Ramos (cell line): Measurements from ENCODE around the gene TRA2B.

Source experiments
- in situ Hi-C: fragments of 300-500 bp; cut with MboI; formaldehyde crosslinking; loops from one replicate; pipeline ENCODE4 v1.14.3; 2022; ENCODE audit warnings: low sequenced_read_pairs; ENCODE audit not compliant: unreplicated experiment

The TRA2B gene

DNA sequence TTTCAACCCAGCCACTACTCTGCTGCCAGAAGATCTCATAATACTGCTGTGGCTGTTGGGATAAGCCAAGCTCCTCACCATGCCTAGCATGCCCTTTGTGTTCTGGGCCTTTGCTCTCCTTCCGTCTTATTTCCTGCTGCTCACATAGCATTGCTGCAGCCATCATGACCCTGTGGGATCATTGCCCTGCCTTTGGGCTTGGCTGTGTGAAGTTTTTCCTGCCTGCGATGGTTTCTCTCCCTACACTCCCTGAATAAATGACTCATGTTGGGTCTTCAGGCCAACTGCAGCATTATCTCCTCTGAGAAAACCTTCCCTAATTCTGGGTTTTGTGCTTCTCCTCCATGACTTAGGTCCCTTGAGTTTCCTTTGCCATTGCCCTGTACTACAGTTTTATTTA lies 20.8 kb upstream of the TRA2B start:
- in situ Hi-C loops = no loop called here

DNA sequence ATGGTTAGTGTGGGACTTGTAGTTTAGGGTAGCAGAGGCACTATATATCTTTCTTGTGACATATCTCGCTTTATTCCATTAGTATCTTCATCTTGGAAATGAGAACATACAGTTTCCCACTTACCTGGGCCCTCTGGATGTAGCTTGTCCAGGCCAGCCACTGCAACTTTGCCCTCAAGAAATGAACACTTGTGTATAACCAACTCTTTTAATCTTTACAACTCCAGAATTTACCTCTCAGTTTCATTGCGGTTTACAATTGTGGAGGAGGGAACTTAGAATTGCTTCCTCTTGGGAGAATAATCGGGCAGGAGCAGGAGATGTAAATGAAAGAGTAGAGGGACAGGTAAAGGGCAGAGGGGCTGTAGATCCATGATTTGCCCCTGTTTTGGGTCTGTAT lies 18.4 kb upstream of the TRA2B start:
- in situ Hi-C loops = no loop called here

DNA sequence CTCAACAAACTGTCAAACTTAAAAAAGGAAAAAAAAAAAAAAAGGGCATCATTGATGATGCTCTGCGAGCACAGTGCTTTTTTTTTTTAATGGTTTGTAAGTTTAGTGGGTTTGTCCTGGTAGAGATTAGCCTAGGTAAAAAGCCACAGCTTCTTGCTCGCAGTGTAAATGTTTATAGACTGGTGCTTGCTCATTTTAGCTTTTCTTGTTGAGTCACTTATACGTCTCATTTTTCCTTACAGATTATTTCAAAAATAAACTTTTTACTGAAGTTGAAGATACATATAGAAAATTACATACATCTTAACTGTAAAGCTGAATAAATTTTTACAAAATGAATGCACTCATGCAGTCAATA lies 16.5 kb upstream of the TRA2B start:
- in situ Hi-C loops = no loop called here

DNA sequence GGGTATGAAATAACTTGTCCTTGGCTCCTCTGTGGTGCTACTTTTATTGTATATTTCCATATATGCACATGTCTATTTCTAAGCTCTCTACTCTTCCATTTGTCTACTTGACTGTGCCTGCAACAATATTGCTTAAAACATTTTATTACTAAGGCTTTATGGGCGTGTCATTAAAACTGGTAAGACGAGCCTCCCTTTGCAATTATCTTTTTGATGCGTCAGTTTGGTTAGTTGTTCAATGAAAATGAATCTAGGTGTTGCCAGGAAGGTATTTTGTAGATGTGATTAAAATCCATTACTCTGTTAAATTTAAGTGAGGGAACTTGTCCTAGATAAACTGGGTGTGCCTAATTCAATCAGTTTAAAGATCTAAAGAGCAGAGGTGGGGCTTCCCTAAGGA lies 12.9 kb upstream of the TRA2B start:
- in situ Hi-C loops = no loop called here

DNA sequence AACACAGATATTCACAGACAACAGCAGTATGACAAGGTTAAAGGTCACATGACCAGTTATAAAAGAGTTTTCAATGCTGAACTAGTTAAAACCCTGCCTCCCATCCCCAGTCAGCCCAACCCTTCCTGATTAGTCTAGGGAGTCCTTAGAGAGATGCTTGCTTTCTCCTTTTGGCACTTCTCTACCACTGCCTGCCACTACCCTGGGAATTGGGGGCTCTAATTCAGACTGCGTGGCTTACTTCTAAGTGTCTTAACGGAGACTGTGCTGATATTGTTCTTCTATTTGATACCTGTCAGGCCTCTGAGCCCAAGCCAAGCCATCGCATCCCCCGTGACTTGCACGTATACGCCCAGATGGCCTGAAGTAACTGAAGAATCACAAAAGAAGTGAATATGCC lies 11.7 kb upstream of the TRA2B start:
- in situ Hi-C loops = no loop called here

DNA sequence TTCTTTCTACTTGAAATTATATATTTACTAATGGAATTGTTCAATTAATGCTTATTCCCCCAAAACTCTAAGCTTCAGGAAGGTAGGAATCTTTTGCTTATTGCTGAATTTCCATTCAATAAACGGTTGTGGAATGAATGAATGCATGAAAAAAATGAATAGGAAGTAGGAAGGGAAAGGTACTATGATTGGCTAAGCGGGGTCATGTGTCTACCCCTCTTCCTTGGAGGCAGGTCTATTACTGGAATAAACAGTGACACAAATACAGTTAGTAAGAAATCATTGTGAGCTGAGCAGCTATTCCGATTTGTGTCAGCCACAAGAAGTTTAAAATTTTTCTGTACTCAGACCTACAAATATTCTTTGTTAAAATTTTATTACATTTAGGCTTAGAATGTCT lies 10.5 kb upstream of the TRA2B start:
- in situ Hi-C loops = no loop called here

DNA sequence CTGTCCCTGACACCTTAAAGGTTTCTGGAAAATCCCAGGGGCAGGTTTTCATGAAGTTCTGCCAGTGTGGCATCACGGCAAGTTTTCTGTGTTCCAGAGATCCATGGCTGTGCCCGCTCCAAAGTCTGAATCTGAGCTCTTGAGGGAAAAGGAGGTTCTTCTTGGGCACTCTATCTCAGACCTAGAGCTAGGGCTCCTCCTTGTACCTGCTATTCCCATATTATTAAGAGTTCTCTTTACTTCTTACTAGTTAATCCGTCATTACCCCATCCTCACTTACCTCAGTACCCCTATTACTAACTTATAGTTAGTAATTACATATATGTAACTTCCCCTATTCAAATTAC lies 5.9 kb upstream of the TRA2B start:
- in situ Hi-C loops = no loop called here

DNA sequence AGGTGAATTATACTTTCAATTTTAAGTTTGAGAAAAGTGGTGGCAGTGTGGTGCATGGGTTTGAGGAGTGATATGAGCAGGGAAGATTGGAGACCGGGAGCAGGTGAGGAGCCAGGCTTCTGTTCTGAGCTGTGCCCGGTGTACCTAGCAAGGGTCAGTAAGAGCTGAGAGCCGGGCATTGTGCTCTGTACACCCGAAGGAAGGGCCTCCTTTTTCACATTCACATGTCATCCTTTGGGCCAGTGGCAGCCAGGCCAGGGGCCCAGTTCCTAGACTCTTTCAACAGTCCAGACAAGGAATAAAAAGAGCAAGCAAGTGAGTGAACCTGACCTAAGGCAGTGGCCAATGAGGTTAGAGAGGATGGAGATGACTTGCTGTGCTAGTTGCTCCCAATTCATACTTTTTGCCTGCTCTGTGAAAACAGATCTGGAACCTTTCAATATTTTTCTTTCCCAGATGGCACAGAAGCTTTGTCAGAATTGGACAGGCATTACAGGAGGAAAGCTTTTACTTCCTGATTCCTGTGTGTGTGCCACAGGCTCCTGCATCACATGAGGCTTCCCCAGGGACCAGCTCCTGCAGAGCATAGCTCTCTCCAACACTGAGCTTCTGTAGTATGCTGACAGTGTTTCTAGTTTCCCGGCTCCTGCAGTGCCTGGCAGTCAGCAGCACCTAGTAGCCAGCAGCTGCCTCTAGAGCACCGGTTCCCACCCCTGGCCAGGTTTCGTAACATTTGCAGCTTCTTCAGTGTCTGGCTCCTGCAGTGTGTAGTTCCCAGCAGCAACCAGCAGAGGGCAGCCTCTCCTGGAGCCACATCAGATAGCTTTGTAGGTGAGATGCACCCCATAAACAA lies 5.3 kb upstream of the TRA2B start:
- in situ Hi-C loops = no loop called here

DNA sequence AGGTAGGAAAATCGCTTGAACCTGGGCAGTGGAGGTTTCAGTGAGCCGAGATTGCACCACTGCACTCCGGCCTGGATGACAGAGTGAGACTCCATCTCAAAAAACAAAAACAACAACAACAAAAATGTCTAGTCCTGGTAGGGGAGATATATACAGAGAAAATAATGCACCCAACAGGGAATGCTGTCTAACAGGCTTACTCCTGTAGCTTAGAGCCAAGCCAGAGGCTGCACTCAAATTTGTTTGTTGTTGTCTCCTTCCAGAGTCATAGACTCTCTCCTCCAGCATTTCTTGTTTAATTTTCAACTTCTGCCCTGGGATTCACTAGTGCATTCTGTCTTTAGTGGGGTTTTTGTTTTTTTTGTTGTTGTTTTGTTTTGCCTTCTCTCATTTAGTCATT lies 4.6 kb upstream of the TRA2B start:
- in situ Hi-C loops = no loop called here

DNA sequence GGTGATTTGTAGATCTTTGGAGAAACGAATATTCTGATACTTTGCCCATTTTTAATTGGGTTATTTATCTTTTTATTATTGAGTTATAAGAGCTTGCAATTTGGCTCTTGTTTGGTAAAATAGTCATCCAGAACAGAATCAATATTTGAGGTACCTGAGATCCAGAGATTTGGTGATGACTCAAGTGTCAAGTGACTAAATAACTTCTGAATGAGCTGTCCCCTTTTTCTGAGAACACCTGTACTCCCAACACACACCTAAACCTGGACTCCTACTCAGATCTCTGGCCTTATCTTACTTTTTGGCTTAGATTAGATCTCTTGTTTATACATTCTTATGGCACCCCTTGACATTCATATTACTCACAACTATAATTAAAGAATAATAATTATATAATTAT lies 3.1 kb upstream of the TRA2B start:
- in situ Hi-C loops = no loop called here

DNA sequence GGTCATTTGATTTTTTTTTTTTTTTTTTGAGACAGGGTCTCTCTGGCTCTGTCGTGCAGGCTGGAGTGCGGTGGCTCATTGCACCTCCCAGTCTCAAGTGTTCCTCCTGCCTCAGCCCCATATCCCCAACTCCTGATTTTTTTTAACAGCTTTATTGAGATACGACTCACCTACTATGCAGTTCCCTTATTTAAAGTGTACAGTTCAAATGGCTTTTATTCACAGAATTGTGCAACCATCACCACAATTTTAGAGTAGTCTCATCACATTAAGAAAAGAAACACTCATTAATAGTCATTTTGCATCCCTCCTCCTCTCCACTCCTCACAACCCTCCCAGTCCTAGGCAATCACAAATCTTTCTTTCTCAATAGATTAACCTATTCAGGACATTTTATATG lies 1.9 kb upstream of the TRA2B start:
- in situ Hi-C loops = loop anchor here (10.0 kb wide), 1 partner anchor 845 kb away; the partner anchor contains the start of gene EIF4A2

DNA sequence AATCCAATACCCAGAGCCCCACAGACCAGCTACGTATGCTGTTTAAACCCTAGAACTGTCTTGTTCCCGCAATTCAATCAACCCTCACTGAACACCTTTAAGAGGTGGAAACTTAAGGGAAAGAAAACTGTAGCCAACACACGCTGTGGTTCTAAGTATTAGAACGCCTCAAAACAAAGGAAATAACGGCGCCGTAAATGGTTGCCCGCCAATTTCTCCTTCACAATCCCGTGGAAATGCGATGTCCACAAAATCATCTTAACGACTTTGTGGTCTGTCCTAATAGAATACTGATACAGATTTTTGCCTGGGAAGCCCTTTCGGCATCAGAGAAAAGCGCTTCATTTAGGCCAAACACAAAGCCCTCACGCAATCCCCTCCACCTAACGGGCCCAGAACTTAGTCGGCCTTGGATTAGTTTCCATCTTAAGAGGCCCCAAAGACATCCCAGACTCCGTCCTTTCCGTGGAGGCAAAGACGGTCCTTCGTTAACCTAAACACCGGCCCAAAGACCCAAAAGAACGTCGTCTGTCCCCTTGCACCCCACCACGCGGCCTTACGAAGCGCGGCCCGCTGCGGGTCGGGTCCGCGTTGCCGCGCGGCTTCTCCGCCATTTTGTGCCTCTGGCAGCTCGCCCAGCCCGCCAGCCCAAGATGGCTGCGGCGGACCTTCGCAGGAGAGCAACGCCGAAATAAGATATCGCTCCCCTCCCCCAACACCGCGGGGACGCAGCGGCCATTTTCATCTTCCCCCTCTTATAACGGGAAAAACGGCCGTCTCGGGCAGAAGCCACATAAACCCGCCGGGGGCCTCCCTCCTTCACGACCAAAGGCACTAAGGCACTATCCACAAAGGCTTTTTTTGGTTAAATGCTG lies 763 bp downstream of the TRA2B start:
- in situ Hi-C loops = loop anchor here (10.0 kb wide), 1 partner anchor 848 kb away; the partner anchor contains the start of gene EIF4A2

DNA sequence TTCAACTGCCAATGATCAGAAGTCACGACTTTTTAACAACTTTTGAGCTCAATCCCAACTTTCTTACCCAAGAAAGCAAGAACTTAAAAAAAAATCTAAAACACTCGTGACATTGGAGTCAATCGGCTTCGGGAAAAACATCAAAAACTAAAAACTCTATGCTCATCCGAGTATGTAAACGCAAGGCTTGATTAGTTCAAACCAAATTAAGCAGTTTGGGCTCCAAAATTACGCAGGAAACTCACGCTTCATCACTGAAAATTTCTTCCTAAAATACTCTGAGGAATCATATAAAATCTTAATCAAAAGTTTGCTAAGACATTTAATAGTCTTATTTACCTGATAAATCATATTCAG lies 1.6 kb downstream of the TRA2B start:
- in situ Hi-C loops = loop anchor here (10.0 kb wide), 1 partner anchor 849 kb away; the partner anchor contains the start of gene EIF4A2

DNA sequence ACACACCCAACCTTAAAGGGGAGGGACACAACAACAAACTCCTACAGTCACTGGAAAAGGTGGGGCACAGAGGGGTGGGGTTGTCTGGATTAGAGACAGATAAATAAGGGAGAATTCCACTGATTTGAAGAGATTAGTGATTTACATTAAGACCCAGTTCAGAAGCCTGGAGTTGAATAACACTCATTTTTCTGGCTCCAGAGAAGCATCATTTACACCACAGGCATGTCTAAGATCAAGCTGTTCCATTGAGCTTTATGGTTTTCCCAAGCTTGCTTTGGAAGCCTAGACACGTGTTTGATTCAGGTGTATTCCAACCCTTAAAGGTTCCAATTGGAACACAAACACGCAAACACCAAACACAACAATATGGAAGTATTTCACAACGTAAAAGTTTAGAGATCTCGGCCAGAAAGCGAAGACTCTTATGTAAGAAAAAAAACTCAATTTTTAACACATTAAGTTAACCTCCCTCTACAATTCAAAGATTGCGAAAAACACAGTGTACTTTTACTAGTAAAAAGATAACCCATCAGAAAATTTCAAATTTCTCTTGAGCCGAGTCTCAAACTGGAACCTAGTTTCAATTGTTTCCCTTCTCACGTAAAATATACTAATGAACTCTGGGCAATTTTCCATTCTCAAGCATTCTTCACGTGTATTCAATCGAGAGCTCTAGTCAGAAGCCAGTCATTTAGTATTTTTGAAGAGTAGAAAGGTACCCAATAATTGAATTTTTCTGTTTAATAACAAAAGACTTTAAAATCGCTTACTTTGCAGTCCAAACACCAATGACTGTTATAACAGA lies 2.1 kb downstream of the TRA2B start:
- in situ Hi-C loops = loop anchor here (10.0 kb wide), 1 partner anchor 849 kb away; the partner anchor contains the start of gene EIF4A2

DNA sequence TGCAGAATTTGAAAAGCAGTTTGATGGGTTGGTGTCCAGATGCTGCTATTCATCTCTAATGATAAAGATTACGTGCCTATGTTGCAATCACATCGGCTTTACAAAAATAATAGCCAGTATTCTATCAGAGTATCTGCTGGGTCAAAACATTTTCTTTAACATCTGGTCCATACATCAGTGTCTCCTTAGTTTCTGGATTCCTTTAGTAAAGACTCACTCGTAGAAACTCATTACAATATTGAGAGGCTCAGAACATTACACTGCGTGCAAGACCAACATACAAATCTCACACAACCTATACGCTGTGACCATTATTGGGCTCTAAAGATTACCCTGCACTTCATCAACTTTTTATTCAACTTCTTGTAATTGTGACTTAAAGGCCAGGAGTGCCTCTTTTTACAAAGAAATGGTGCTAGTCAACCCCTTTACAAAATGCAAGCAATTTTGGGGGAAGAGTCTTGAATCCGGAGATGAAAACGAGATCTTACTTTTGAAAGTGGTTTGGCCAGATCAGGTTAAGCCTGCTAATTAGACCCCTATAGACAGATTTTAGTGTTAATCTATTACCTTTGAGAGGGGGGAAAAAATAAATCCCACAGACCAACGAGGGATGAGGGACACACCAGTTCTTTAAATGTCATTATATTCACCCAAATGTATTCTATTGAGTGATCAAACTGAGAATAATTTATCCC lies 2.9 kb downstream of the TRA2B start:
- in situ Hi-C loops = loop anchor here (10.0 kb wide), 1 partner anchor 850 kb away; the partner anchor contains the start of gene EIF4A2

DNA sequence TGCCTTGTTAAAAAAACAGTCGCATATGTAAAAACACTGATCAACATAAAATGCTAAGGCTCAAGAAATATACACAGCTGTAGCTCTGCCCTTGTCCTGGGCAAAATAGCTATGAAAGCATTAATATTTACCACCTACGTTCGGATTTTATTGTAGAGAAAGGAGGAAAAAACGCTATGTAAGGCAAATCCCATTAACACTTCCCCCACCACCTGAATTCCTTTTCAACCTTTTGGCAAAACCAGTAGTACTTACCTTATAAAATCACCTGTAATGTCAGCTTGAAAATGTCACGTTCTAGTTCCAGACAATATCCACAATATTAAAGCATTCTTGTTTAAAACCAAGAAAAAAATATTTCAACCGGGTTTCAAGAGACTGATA lies 3.6 kb downstream of the TRA2B start:
- in situ Hi-C loops = loop anchor here (10.0 kb wide), 1 partner anchor 851 kb away; the partner anchor contains the start of gene EIF4A2

DNA sequence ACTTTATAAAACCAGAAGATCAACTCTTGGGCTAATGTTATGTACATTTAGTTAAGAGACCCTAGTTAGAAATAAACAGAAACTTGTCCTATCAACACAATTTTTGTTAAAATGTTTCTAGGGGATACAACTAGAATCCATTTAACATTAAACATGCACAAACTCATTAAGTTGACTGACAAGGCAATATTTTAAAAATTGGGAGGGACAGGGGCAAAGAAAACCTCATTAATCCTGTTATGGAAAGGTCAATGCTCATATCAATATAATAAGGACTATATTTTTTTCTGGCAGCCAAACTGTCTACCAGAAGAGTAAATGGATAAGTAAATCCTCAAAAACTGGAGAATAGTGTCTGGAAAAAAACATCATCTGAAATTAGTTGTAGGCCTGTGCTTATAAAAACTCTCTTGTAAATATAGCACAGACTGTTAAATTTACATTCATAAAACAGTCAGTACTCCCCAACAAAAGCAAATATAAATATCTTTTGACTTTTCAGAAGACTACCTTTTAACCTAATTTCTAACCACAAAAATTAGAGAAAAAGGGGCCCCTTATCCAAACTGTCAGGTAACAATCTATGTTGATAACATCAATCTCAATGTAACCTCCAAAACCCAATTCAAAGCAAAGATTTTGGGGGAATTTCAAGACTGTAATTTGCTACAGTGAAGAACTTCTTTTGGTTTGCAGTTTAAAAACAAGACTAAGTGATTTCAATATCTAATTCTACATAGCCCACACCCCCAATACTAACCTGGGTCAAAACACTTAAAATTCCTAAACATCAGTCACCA lies 4.2 kb downstream of the TRA2B start:
- in situ Hi-C loops = loop anchor here (10.0 kb wide), 1 partner anchor 851 kb away; the partner anchor contains the start of gene EIF4A2

DNA sequence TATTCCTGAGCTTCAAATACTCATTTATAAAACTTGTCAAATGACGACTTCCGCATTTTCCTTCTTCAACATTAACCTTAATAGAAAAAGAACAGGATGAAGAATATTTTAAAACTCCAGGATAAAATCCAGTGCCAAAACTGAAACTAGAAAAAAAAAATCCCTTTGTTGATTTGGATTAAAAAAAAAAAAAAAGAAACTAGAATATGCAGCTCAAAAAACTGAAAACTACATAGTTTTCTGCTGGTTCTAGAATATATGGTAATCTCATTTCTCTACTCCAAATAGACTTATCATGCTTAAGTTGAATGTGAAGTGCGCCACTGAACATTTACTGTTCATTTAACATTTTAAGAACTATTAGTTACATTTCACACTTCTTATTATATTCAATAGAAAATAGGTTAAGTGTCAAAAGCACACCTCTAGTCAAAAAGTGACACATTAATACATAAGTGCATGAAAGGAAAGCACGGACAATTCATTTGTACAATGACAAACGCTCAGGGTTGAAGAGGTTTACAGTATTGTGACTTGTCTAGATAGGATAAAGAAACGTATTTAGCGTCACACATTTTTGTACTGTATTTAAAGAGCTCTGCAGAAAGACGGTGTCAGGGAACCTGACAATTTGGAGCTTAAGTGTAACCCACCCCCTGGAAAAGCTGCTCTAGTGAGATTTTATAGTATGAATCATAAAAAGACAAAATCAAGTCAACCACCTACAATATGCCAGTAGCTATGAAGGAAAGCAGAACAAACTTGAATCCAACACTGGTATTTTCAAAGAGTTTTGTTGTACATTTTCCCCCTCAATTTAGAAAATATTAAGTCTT lies 5.8 kb downstream of the TRA2B start:
- in situ Hi-C loops = loop anchor here (10.0 kb wide), 1 partner anchor 853 kb away; the partner anchor contains the start of gene EIF4A2
